Neural cell (in vitro differentiated cells): ENCODE measurements around the gene LAMP1. TPM values are rescaled to one million over a fixed set of nuclear protein-coding genes. Genes with fewer than 3 reads are reported as not detected.
A peak's percentile ranks its signal among the peaks of the same experiment; 100 is the strongest.

Experiments
- H2AFZ ChIP-seq: fragments of 200-600, 300-800 bp; sonication (generic), shearing (Covaris generic); 2 replicates; pipeline ENCODE4 v1.6.0; 2014; ENCODE audit warnings: low read depth, mild to moderate bottlenecking, antibody characterized with exemption, low read length, moderate library complexity
- H3F3A ChIP-seq: fragments of 200-600 bp; shearing (Covaris generic); 2 replicates; pipeline ENCODE4 v1.6.1; 2016; ENCODE audit warnings: mild to moderate bottlenecking, moderate library complexity, mixed read lengths, antibody characterized with exemption, low read length; ENCODE audit not compliant: insufficient read depth, poor library complexity, severe bottlenecking
- H3K27ac ChIP-seq: fragments of 200-600, 300-800 bp; sonication (generic), shearing (Covaris generic); 2 replicates; pipeline ENCODE4 v1.5.1; 2014; ENCODE audit warnings: mild to moderate bottlenecking, low read length, moderate library complexity
- H3K27me3 ChIP-seq: fragments of 300-800, 200-600 bp; sonication (generic), shearing (Covaris generic); 2 replicates; pipeline ENCODE4 v1.6.0; 2014; ENCODE audit warnings: mild to moderate bottlenecking, low read depth, low read length, moderate library complexity; ENCODE audit not compliant: insufficient read depth
- H3K36me3 ChIP-seq: fragments of 300-800, 200-600 bp; sonication (generic), shearing (Covaris generic); 2 replicates; pipeline ENCODE4 v1.5.1; 2014; ENCODE audit warnings: mild to moderate bottlenecking, antibody characterized with exemption, low read length, moderate library complexity; ENCODE audit not compliant: insufficient read depth
- H3K4me2 ChIP-seq: fragments of 300-800, 200-600 bp; sonication (generic), shearing (Covaris generic); 2 replicates; pipeline ENCODE4 v1.6.0; 2014; ENCODE audit warnings: mild to moderate bottlenecking, low read length
- H3K4me3 ChIP-seq: fragments of 300-800, 200-600 bp; sonication (generic), shearing (Covaris generic); 2 replicates; pipeline ENCODE4 v1.5.1; 2014; ENCODE audit warnings: mild to moderate bottlenecking, low read length, moderate library complexity
- H3K79me2 ChIP-seq: fragments of 200-600 bp; shearing (Covaris generic); replicated peaks from 2 replicates; pipeline ENCODE4 v1.6.0; 2014; ENCODE audit warnings: mild to moderate bottlenecking, low read length, moderate library complexity; ENCODE audit not compliant: insufficient read depth
- H3K9ac ChIP-seq: fragments of 300-800, 200-600 bp; sonication (generic), shearing (Covaris generic); 2 replicates; pipeline ENCODE4 v1.6.1; 2016; ENCODE audit warnings: mild to moderate bottlenecking, low read length, mixed read lengths
- H3K9me2 ChIP-seq: fragments of 200-600 bp; shearing (Covaris generic); 2 replicates; pipeline ENCODE4 v1.6.1; 2016; ENCODE audit warnings: mild to moderate bottlenecking, low read length, mixed read lengths; ENCODE audit not compliant: insufficient read depth
- H3K9me3 ChIP-seq: fragments of 200-600, 300-800 bp; sonication (generic), shearing (Covaris generic); 2 replicates; pipeline ENCODE4 v1.6.1; 2016; ENCODE audit warnings: mild to moderate bottlenecking, mixed run types, low read length, moderate library complexity, mixed read lengths
- H4K20me1 ChIP-seq: fragments of 200-600 bp; shearing (Covaris generic); 2 replicates; pipeline ENCODE4 v1.6.1; 2016; ENCODE audit warnings: mild to moderate bottlenecking, mixed run types; ENCODE audit not compliant: insufficient read depth
- CTCF ChIP-seq: fragments of 450-650 bp; IDR thresholded peaks from 2 replicates; pipeline ENCODE4 v1.5.1; 2014; ENCODE audit warnings: antibody characterized with exemption, mild to moderate bottlenecking, moderate library complexity; ENCODE audit not compliant: poor library complexity, severe bottlenecking
- EP300 ChIP-seq: fragments of 450-650 bp; conservative IDR thresholded peaks from 2 replicates; pipeline ENCODE4 v1.6.1; 2014; ENCODE audit warnings: antibody characterized with exemption, mild to moderate bottlenecking, moderate library complexity; ENCODE audit not compliant: poor library complexity, severe bottlenecking
- EZH2 ChIP-seq: fragments of 200-600, 300-800 bp; shearing (Covaris generic), sonication (generic); IDR thresholded peaks from 2 replicates; pipeline ENCODE4 v1.6.1; 2014; ENCODE audit warnings: antibody characterized with exemption, low read length, borderline replicate concordance, mild to moderate bottlenecking; ENCODE audit not compliant: insufficient read depth, poor library complexity, severe bottlenecking
- MXI1 ChIP-seq: fragments of 450-650 bp; conservative IDR thresholded peaks from 2 replicates; pipeline ENCODE4 v1.6.1; 2014; ENCODE audit warnings: antibody characterized with exemption, mild to moderate bottlenecking; ENCODE audit not compliant: poor library complexity, severe bottlenecking
- POLR2AphosphoS5 ChIP-seq: IDR thresholded peaks from 2 replicates; pipeline ENCODE4 v1.6.1; 2012
- RAD21 ChIP-seq: fragments of 450-650 bp; conservative IDR thresholded peaks from 2 replicates; pipeline ENCODE4 v1.6.1; 2014; ENCODE audit warnings: antibody characterized with exemption, mild to moderate bottlenecking, moderate library complexity
- REST ChIP-seq: IDR thresholded peaks from 2 replicates; pipeline ENCODE4 v1.6.1; 2012; ENCODE audit warnings: borderline replicate concordance
- SMC3 ChIP-seq: fragments of 450-650 bp; conservative IDR thresholded peaks from 2 replicates; pipeline ENCODE4 v1.6.1; 2014; ENCODE audit warnings: antibody characterized with exemption, mild to moderate bottlenecking, moderate library complexity; ENCODE audit not compliant: poor library complexity
- TAF1 ChIP-seq: IDR thresholded peaks from 2 replicates; pipeline ENCODE4 v1.6.1; 2012; ENCODE audit warnings: low read depth
- polyA plus RNA-seq: library from polyadenylated mRNA; depleted of rRNA; stranded (reverse); fragments of >200 nt; gene quantifications from 2 replicates; pipeline ENCODE4 v1.2.3, GENCODE V29; 2014

LAMP1 gene
- polyA plus RNA-seq, 1 donor from 2014 or later, result 69.7 TPM

- no peak overlapping the region for H3K4me2 ChIP-seq
- no peaks in the 10 kb centered on the region for H3K9me2 ChIP-seq
- H3K9me3 ChIP-seq, result no peaks in the 10 kb centered on the region
- H3K36me3 ChIP-seq, result no peaks in the 10 kb centered on the region
- TF ChIP-seq SMC3 (no peak), TAF1 (no peak), POLR2AphosphoS5 (no peak), EZH2 (no peak), MXI1 (no peak), RAD21 (no peak), CTCF (no peak), EP300 (no peak), REST (no peak)
- peak overlapping the region; percentile 33 for H3K4me3 ChIP-seq
- H3K27ac ChIP-seq, result no peak overlapping the region
- H2AFZ ChIP-seq, result no peak overlapping the region
- no peaks in the 10 kb centered on the region for H3F3A ChIP-seq
- peak overlapping the region; percentile 12 for H3K9ac ChIP-seq
- H4K20me1 ChIP-seq, result no peaks in the 10 kb centered on the region
- H3K79me2 ChIP-seq, result no peaks in the 10 kb centered on the region
- peaks cover 14% of the 10 kb centered on the region for H3K27me3 ChIP-seq
Measured at GRCh38 chr13:113364311-113364889, 67.4 kb downstream of the LAMP1 start.

GRCh38 chr13:113364901-113365582 is 68.0 kb downstream of the LAMP1 start:
- no peaks in the 10 kb centered on the region for H4K20me1 ChIP-seq
- H3F3A ChIP-seq, result no peaks in the 10 kb centered on the region
- no peaks in the 10 kb centered on the region for H3K9me2 ChIP-seq
- H2AFZ ChIP-seq, result no peak overlapping the region
- H3K79me2 ChIP-seq, result no peaks in the 10 kb centered on the region
- peaks cover 14% of the 10 kb centered on the region for H3K27me3 ChIP-seq
- H3K4me2 ChIP-seq, result no peak overlapping the region
- no peak overlapping the region for H3K4me3 ChIP-seq
- no peak overlapping the region for H3K27ac ChIP-seq
- H3K36me3 ChIP-seq, result no peaks in the 10 kb centered on the region
- no peak overlapping the region for H3K9ac ChIP-seq
- H3K9me3 ChIP-seq, result no peaks in the 10 kb centered on the region
- no peak for TF ChIP-seq RAD21
- TF ChIP-seq SMC3, result no peak
- no peak for TF ChIP-seq EZH2
- TF ChIP-seq CTCF, result no peak
- TF ChIP-seq MXI1, result no peak
- TF ChIP-seq REST, result no peak
- no peak for TF ChIP-seq EP300
- TF ChIP-seq POLR2AphosphoS5, result no peak
- TF ChIP-seq TAF1, result no peak
